Measurements from ENCODE around the gene LYRM7.

GRCh38 chr5:131224387-131225201 lies 53.9 kb downstream of the LYRM7 start:
- no peak for TF ChIP-seq EP300 (IDR thresholded peaks at IDR 0.05)
- no peak for TF ChIP-seq CTCF (IDR thresholded peaks at IDR 0.05)
- TF ChIP-seq POLR2AphosphoS5 (IDR thresholded peaks at IDR 0.05), result no peak
- TF ChIP-seq POLR2A (IDR thresholded peaks at IDR 0.05), result no peak

All from stomach (tissue), 4 donors.